Activated T-helper 2 cell treated with anti-CD3 and anti-CD28 coated beads, Interferon-gamma antibody, Interleukin-2, Interleukin-4, amounts not matched to agents 10 μg/mL and 5 μg/mL and 100 μg/mL, durations not matched to agents 14 hours and 24 hours and 36 hours (primary cell): ENCODE results near the gene GPR45. TPM values are rescaled to one million over a fixed set of nuclear protein-coding genes. Genes with fewer than 3 reads are reported as not detected.

Experiments
- DNase-seq: peaks from one replicate; pipeline ENCODE4 v3.0.0; 2021; ENCODE audit warnings: low spot score
- H3K27ac Mint-ChIP-seq: one replicate; pipeline ENCODE4 v1.8.0; 2021; ENCODE audit warnings: mixed read lengths
- H3K27me3 Mint-ChIP-seq: one replicate; pipeline ENCODE4 v1.8.0; 2021; ENCODE audit warnings: low read depth, mixed read lengths
- H3K36me3 Mint-ChIP-seq: one replicate; pipeline ENCODE4 v1.8.0; 2021; ENCODE audit warnings: low read depth, mixed read lengths
- H3K4me1 Mint-ChIP-seq: one replicate; pipeline ENCODE4 v1.8.0; 2021; ENCODE audit warnings: low read depth, mixed read lengths
- H3K4me3 Mint-ChIP-seq: one replicate; pipeline ENCODE4 v1.8.0; 2021; ENCODE audit warnings: low read depth, mild to moderate bottlenecking, moderate library complexity, mixed read lengths
- H3K9me3 Mint-ChIP-seq: one replicate; pipeline ENCODE4 v1.8.0; 2021; ENCODE audit warnings: mixed read lengths
- intact Hi-C: fragments of 100-400 bp; cut with micrococcal nuclease; formaldehyde crosslinking; loops from one replicate; pipeline ENCODE4 v1.15.1; 2023
- total RNA-seq: library from RNA; stranded (reverse); gene quantifications from 2 replicates; pipeline ENCODE4 v1.2.3, GENCODE V29; 2022

The GPR45 gene
- total RNA-seq, 1 donor from 2014 or later = not detected

GRCh38 chr2:105290981-105291660 lies 49.6 kb downstream of the GPR45 start:
- Mint-ChIP-seq H3K27me3 (no peaks in the 10 kb centered on the region), H3K27ac (no peak overlapping the region), H3K9me3 (no peaks in the 10 kb centered on the region), H3K36me3 (peaks cover 50% of the 10 kb centered on the region), H3K4me3 (no peak overlapping the region), H3K4me1 (peaks cover 5% of the 10 kb centered on the region)
- intact Hi-C loops = no loop called here
- DNase-seq = no peak

- H3K4me1 Mint-ChIP-seq = peaks cover 5% of the 10 kb centered on the region
- no peaks in the 10 kb centered on the region for H3K27me3 Mint-ChIP-seq
- no peak overlapping the region for H3K27ac Mint-ChIP-seq
- H3K4me3 Mint-ChIP-seq = no peak overlapping the region
- H3K36me3 Mint-ChIP-seq = peaks cover 55% of the 10 kb centered on the region
- intact Hi-C loops = no loop called here
- H3K9me3 Mint-ChIP-seq = no peaks in the 10 kb centered on the region
- DNase-seq = no peak
These were observed 50.4 kb downstream of the GPR45 start for GRCh38 chr2:105291981-105292380.

Other genes starting within 250 kb of the GPR45 start
- gene MRPS9, start 203.7 kb upstream of the GPR45 start, total RNA-seq = 28.8 and 31.9 TPM in 2 replicates
- 23.4 and 24.2 TPM in 2 replicates for gene TGFBRAP1, start 88.0 kb downstream of the GPR45 start, total RNA-seq
- gene C2orf49, start 95.8 kb downstream of the GPR45 start, total RNA-seq = 18.6 and 19.0 TPM in 2 replicates
- gene FHL2, start 157.3 kb downstream of the GPR45 start, total RNA-seq = 5.3 and 5.6 TPM in 2 replicates